NCI-H524 treated with DMSO at 0.1 percent for 48 hours (cell line): ENCODE results near the gene FHL1.
A peak's percentile ranks its signal among the peaks of the same experiment; 100 is the strongest.
"Not testable (repeated sequence)": the region's sequence is repeated elsewhere in the genome, so short reads cannot be mapped to it uniquely, and the experiment has no call there.

Experiments used
- DNase-seq: peaks from one replicate; lab custom pipeline; 2025; lab: John Stamatoyannopoulos, UW

Gene FHL1

DNA sequence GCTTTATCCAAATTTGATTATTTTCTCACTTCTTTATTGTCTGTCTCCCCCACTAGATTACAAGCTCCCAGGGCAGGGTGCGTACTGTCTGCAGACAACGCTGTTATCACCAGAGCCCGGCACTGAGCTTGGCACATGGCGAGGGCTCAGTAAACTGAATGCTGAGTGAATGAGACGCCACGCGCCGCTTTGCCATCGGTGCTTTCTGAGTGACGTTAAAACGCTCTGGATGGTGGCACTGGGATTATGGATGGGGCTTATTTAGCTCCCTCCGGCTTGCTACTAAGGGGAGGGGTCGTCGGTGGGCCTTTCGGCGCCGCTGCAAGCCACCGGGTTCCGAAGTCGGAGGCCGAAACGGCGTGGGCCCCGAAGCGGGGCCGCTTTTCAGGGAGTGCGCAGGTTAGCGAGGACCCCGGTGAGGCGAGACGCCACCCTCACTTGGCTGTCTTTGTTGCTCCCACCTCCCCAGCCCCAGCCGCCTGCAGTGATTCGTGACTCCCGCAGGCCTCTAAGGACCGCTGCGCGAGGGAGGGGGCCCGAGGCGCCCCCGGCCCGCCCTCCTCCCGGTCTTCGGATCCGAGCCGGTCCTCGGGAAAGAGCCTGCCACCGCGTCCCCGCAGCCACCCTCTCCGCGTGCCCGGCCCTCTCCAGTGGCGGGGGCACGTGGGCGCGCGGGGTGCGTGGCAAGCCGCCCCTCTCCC is 569 bp upstream of the FHL1 start:
- no peak for DNase-seq

GRCh38 chrX:136147976-136148375 is 643 bp downstream of the FHL1 start:
- DNase-seq = no peak

DNA sequence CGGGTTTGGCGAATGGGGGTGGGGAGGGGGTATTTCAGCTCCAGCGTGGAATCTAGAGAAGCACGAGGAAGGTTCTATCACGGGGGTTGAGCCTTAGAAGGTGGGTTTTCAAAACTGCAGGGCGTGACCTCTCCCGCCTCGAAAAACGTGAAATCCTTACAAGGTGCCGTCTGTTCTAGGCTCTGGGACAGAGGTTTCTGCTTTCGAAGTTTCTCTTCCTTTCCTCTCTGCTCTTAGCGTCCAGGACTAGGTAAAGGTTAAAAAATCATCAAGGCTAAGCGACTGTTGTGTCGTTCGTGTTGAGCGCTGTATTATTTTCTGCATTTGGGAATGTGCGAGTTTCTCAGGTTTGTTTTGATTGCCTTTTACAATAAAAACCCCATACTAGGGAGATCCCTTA is 1.1 kb downstream of the FHL1 start:
- DNase-seq = no peak

GRCh38 chrX:136154998-136155397 is 7.7 kb downstream of the FHL1 start:
- DNase-seq = no peak

DNA sequence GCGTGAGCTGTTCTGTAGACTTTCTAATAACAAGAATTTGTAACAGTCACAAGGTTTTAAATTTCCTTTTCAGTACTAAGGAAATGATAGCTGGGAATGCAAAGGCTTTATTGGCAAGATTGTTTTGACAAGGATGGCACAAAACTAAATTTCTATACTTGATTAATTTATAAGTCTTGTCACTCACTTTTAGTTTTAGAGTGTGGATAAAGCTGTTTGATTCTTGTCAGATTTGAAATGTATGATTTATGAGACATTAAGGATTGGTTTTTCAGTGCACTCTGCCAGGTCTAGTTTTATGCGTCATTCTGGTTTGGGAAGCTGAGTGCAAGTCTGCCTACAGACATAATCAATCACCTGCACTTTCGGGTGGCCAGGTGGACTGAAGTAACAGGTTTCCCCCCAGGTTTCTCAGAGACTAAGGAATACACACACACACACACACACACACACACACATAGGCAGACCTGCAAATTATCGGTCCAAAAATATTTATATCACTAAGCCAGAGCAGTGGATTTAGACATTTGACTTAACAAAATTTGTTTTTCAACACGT is 9.3 kb downstream of the FHL1 start:
- no peak for DNase-seq

DNA sequence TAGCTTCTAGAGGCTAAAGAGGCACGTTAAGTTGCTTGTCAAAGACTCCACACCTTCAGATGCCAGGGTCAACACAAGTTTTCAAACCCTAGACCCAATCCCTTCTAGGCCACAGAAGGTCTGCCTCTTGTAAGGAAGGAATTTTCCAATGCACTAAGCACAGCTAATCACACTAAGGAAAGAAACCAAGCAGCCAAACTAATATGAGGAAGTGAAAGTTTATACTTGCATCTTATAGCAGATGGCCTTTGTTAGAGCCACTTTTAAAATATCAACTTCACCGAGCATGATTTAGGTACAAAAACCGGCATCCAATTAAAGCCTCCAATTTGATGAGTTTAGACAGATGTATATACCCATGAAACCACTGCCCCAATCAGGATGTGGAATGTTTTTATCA is 9.9 kb downstream of the FHL1 start:
- DNase-seq = no peak

- DNase-seq = no peak
These were observed 11.4 kb downstream of the FHL1 start for GRCh38 chrX:136158685-136159084.

DNA sequence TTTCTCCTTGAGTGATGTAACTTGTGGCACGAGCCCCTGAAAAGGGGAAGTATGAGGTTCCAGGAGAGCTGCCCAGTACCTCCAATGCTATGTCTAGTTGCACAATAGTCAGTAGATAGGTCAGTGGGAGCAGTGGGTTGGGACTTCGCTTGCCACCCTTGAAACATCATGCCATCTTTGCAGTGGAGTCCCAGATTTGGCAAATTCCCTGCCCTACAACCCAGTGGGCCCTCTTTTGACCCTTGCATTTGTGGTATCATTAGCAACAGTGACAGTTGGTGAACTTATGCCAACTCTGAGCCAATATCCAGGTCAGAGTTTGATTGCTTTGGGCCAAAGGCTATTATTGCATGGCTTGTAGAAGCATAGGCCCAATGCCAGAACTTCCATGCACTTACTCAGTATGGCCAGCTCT is 12.3 kb downstream of the FHL1 start:
- no peak for DNase-seq

GRCh38 chrX:136162827-136163570 is 15.7 kb downstream of the FHL1 start:
- DNase-seq = peak; percentile 16

GRCh38 chrX:136163689-136164088 is 16.4 kb downstream of the FHL1 start:
- DNase-seq = no peak

DNA sequence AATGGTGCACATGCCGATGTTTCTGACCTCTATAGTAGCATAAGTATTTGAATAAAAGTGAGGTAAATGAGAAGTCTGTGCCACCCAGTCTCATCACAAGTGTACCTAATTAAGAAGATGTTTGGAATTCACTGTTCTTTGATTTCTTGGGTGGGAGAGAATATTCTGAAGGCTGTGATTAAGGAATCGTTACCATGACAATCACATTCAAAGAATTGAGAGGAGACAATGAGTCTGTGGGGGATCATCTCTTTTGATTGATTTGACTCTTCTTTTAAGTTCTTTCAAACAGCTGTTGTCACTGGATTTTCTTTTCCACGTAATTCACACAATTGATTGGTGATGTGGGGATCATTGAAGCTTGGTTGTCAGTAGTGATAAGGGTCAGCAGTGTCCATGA is 18.1 kb downstream of the FHL1 start:
- DNase-seq = no peak

DNA sequence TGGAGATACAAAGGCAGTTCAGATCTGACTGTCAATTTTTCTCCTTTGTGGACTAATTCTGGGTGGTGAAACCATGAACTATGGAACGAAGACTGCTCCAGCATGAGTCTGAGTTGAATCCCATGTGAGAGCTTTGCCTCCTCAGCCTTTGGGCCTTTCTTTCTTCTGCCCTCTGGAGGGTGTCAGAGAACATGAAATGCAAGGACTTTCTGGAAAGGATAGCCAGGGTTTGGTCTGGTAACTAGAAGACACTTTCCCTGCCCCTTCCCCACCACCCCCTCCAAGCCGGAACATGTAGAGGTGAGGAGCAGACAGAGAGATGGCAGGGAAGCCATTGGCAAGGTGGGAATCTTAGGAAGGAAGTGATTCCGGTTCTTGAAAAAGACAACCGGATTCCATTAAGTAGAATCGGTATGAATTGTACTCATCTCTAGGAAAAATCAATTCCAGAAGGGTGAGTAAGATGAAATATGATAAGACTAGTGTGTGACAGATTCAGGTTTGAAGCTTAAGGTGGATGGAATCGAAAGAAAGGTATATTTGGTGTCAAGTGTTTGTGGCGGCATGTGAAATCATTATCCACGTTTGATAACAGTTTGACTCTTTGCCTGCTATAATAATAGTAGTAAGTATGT is 19.0 kb downstream of the FHL1 start:
- no peak for DNase-seq

DNA sequence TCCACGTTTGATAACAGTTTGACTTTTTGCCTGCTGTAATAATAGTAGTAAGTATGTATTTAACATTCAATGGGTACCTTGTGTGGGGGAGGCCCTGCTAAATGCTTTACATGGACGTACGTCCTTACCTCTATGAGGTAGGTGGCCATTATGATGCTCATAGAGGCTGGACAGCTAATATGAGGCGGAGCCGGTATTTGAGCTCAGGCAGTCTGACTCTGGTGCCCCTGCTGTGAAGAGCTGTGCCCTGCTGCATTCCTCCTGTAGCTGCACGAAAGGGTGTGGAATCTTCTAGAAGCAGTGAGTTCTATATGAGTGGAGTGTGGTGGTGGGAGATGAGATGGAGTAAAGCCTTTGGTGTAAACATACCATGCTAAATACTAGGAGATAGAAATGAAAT is 20.7 kb downstream of the FHL1 start:
- not testable (repeated sequence) for DNase-seq

DNA sequence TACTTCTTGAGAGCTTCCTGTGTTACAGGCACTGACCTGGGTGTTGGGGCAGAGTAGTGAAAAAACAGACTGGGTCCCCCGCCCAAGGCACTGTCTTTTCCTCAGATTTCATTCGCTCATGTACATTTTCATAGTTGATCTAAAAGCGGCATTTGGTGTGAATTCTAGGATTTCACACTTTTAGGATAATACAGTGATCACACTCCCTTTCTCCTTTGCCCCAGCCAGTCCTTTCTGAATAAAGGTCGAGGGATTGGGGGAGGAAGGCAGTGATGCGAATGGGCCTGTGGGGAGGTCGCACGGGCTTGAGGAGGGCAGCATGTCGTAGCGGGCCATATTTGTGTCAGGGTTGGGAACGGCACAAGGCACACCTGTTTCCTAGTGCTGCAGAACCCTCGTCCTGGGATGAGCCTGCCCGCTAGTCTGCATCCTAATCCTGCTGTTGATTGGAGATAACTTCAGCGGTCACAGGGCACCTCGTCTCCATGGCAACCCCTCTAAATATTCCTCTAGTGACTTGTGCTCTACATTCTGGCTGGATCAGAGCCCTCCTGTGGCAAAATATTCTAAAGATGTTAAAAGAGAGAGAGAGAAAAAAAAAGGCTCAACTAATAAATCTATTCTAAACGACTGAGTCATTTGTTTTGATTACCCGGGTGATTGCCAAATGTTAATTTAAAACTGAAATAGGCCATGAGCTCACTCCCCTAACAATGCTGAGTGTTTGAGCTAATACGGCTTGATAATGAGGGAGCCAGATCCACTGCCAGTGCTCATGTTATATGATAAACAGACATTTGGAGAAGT is 21.8 kb downstream of the FHL1 start:
- peak; percentile 48 for DNase-seq

DNA sequence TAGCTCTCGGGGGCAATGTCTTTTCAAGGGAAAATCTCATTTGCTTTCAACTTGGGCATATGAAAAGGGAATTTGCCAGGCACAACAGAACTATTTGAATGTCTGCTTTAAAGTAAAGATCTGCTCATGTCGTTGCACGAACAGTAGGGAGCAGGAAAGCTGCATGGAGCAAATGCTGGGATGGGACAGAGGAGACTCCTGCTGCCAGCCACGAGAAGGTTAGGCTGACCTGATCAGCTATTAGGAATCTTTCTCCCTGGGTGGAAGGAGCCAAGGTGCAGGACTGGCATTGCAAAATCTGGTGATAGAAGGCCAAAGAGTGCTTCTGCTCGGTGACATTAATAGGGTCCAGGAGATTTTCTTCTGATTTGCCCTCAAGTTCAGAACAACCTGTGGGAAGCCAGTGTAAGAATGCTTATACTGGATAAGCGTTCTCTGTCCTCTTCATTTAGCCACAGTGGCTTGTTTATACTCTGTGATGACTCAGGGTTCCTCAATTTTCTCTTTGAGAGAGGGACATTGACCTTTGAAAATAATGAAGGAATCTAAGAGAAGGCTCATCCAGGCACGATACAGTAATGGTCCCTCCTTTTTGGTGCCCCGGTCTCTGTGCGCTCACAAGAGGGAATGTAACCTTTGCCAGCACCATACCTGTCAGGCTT is 22.9 kb downstream of the FHL1 start:
- no peak for DNase-seq

- no peak for DNase-seq
These were observed 24.1 kb downstream of the FHL1 start for GRCh38 chrX:136171420-136171819.

- no peak for DNase-seq
These were observed 29.1 kb downstream of the FHL1 start for GRCh38 chrX:136176399-136176825.

- DNase-seq = no peak
These were observed 31.8 kb downstream of the FHL1 start for GRCh38 chrX:136179133-136179532.

DNA sequence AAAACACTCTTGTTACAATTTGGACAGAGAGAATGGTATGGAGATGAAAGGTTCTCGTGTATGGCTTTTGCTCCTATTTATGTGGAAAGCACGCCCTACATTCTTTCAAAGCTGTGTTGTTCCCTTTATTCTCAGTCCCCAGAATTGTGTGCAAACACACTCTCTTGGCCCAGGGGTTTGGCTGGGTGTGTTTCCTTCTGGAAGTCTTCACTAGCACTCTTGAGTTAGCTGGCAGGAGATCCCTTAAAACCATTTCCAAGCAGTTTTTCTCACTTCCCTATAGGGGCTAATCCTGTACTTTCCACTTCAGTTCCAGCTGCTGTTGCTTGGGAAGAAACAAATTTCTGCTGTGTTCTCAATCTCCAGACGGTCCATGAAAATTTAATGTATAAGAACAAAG is 35.1 kb downstream of the FHL1 start:
- DNase-seq = no peak

DNA sequence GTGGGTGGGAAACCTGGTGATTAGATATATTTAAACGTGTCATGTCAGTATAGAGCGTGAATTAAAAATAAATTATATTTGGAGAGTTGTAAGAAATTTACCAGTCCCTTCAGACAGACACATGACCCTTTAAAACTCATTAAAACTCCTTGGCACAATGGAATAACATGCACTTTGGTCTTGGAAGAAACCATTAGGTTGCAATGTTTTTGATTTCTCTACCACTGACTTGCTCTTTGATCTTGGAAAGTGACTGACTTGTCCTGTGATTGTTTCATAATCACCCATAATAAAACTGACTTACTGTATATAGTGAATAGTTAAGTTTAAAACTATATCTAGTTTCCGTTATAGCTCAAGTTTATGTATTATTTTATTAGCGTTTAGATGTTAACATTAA is 35.8 kb downstream of the FHL1 start:
- no peak for DNase-seq

GRCh38 chrX:136183917-136184316 is 36.6 kb downstream of the FHL1 start:
- DNase-seq = no peak
